GM19324 (cell line): ENCODE data around the gene GRIN2A.

Experiments used
- ATAC-seq: cut with Tn5 transposase; IDR thresholded peaks from one replicate; pipeline ENCODE4 v1.9.1; 2021; ENCODE audit warnings: mild to moderate bottlenecking, moderate library complexity; ENCODE audit not compliant: unreplicated experiment, low FRiP score

The GRIN2A gene

DNA sequence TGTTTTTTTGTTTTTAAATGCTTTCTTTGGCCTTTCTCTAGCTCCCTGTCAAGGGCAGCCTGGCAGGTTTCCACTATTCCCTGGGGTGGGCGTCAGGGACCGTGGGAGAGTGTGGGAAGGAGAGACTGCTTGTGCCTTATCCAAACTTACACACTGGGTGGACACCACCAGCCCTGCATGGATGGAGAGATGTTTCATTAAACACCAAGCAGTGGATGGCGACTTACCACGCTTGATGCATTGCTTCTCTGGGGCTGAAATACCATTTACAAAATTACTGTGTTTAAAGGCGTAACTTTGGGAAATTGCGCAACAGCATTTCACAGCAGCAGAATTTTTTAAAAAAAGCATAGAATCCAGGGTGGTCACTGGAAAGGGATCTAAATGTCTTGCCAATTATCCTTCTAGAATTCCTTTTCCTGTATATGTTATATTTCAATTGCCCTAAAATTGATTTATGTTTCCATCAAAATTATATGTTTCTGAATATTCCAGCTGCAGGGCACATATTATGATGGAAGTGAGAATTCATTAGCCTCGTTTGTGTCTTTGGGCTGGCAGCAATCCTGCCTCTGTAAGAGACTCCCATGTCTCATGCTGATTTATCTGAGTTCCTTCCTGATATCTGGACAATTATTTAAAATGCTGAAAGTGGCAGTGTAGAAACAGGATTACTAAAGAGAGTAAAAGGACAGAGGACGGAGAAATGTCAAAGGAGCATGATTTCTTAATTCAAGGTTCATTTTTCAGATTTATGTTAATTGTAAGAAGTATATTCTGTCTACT, 247.3 kb downstream of the GRIN2A start:
- ATAC-seq: no peak

DNA sequence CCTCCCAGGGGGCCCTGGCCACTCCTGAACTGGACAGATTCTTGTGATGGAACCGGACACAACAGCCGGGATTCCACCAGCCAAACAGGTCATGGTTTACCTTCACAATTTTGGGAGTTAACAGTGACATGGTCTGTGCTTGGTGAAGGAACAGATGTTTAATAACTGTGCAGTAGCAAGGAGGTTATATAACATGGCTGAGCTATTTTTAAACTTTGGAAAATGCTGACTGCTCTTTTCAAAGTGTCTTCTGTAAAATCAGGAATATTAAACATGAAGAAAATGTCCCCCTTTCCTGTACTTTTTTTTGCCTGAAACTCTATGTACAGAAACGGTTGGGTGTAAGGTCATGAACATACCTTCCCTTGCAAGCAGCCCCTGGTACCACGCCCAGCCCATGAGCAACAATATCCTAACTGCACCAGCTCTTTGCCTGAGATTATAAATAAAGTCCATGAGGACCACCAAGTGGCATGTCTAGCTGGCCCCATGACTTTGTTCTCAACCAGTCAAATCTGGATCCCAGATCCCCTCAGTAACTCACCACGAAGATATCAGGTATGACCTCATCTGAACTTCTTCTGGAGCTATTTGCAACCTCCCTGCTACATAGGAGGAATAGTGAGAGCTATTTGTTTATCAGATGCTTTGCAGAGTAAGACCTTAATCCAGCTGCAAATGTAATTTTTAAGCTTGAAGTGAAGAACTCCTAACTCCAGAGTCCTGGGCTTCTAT, 249.1 kb downstream of the GRIN2A start:
- no peak for ATAC-seq

DNA sequence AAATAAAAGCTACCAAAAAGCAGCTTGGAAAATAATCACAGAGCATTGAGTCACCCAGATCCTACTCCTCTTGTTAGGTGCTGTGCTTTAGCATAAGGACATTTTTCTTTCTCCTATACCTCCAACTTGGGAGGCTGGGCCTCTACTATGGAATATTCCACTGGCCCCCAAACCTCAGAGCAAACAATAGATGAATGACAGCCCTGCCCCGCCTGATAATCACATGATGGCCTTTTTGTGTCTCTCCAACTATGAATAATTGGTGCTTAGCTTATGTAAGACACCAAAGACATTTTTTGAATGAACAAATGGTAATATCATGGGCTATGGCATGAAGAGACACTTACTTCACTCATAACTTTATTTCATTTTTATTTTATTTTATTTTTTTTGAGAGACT, 250.2 kb downstream of the GRIN2A start:
- ATAC-seq: no peak

DNA sequence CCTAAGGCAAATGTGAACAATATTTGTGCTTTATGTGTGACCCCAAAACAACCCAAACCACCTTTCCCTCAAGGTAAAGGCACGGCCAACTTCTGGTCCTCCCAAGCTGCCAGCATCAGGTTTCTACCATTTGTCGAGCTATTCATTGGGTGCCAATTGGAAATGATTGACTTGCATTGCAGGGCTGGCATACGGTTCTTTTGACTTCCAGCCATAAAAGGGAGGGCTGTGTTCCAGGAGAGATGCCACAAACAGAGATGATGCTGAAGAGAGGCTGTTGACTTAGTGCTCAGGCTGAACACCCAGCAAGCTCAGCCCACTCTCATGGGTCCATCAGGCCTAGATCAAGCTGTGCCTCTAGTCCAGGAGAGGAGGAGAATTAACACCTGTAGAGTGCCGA, 252.4 kb downstream of the GRIN2A start:
- ATAC-seq: no peak

DNA sequence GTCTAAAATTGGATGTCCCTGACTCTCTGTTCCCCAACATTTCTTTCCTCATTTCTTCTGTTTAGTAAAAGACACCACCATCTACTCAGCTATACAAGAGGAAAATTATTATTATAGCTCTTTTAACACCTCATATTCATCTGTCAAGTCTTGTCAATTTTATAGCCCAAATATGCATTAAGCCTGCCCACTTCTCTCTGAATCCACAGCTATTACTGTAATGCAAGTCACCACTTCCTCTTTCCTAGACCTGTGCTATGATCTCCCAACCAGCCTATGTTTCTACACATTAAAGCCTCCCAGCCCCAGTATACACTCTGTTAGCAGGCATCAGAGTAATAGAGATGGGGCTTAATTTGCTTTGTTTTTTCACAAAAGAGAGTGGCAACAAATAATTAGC, 252.9 kb downstream of the GRIN2A start:
- ATAC-seq: peak; percentile 53

DNA sequence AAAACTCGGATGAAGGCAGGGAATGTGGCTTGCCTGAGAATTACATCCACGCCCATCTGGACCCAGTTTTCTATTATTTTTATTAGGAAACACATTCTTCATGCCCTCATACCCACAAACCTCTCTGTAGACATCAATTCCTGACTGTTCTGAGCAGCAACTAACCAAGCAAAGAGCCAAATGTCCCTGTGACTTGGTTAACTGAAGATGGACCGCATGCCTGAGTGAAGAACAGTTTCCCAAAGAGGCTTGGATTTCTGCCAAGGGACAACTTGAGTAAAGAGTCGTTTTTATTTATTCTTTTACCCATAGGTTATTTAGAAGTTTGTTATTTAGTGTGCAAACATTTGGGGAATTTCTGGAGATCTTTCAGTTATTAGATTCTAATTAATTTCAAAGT, 259.8 kb downstream of the GRIN2A start:
- no peak for ATAC-seq

DNA sequence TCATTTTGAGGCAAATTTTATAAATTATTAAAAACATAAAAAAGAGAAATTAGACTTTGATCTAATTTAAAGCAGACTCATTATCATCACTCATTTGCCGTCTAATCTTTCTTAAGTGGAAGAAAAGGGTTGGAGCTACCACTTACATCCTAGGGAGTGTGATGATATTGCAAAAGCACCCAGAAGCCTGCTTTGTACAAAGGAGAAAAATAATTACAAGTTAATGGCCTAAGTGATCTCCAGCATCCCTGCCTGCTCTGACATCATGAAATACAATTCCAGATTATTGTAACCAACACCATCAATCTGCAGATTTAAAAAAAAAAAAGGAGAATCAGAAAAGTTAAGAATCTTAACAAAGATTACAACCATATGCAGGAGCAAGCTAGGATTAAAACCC, 260.2 kb downstream of the GRIN2A start:
- no peak for ATAC-seq

DNA sequence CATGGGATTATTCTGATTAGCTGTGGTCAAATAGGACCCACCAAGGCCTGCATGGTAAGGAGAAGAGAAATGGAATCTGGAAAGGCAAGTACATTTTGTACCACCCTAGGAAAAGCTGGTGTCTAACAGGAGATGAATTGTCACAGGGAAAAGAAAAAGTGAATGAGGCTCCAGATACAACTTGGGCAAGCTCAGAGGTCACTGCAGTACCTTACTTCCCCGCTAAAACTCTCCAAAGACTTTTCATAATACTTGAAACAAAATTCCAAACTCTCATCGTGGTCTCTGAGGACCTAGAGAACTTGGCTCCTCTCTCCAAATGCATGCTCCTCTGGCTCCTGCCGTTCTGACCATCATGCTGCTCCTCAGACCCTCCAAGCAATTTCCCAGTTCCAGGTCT, 262.8 kb downstream of the GRIN2A start:
- no peak for ATAC-seq

DNA sequence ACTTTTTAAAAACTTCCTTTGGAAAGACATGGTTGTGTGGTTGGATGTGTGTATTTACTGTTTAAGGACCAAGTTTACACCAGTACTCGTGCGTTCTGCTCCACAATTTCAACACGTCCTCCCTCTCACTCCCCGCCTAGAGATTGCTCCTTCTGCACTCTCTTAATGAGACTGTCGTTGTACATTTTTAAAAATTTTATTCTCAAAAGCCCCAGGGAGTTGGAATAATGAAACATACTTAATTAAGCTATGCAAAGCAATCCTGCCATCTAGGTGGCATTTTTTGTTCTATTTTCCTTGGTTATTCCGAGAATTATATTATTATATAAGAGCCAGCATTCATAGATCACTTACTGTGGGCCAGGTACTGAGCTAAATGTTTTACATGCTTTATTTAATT, 264.5 kb downstream of the GRIN2A start:
- no peak for ATAC-seq

DNA sequence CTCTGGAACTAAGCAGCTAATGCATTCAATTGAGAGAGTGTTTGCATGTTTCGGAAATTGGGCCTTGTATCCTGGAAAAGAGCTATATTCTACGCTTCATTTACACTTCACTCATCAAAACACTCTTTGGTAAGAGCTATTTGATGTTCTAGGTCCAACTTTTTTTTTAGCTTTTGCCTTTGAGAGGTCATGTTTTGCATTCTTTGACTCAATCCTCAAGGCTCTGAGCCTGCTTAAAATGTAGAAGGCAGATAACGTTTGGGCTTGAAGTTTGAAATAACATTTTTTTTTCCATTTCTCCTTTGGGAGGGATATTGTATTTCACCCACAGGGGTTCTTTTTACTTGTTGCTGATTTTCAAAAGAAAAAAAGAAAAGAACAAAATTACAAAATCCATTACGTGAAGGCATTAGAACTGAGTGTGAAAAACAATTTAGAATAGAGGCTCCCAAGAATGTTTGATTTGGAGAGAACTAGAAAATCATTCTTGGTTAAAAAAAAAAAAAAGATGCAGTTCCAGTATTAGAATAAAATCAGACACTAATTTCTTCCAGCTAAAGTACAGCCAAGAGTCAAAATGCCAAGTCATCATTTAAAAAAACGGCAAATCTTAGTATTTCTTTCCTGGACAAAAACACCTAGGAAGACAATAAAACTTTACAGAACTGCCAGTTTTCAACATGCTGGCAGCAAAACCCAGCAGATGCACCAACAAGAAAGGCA, 268.5 kb downstream of the GRIN2A start:
- ATAC-seq: no peak

DNA sequence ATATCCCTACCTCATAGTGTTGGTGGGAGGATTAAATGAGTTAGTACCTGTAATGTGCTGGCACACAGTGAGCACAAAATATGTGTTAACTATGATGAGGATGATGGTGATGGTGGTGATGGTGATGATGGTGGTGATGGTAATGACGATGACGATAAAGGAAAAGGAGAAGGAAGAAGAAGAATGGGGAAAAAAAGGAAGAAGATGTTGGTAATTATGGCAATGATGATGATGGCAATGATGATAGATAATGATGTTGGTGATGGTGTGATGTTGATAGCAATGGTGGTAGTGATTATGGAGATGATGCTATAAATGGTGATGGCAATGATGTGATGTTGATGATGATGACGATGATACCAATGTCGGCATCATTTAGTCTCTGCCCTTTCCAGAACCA, 270.2 kb downstream of the GRIN2A start:
- no peak for ATAC-seq

DNA sequence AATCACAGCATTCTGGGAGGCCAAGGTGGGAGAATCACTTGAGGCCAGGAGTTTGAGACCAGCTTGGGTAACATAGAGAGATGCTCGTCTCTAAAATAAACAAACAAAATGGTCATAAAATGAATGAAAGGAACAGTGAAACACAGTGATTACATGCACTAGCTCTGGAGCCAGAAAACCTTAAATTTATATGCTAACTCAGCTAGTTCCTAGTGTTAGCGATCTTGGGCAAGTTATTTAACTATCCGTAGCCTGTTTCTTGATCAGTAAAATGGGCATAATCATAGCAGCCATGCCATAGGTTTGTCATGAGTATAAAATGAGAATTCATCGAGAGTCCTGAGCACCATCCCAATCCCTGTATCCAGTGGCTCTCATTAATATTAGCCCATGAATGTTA, 271.0 kb downstream of the GRIN2A start:
- ATAC-seq: no peak

DNA sequence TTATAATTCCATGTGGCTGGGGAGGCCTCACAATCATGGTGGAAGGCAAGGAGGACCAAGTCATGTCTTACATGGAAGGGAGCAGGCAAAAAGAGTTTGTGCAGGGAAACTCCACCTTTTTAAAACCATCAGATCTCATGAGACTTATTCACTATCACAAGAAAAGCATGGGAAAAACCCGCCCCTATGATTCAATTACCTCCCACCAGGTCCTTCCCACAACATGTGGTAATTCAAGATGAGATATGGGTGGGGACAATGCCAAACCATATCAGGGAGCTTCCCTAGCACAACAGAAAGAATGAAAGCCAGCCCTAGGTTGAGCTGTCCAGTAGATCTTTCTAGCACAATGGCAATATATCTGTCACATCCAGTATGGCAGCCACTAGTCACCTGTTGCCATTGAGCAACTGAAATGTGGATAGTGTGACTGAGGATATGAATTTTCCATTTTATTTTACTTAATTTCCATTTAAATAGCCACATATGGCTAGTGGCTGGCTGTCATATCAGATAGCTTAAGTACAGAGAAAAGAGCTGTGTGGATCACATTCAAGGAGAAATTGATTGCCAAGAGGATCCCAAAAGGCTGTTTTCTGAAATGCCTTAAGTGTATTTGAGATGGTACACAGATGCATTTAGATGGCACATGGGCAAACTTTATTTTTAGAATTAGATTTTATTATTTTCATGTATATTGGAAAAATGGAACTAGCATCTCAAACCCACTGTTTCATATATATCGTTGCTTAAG, 273.0 kb downstream of the GRIN2A start:
- no peak for ATAC-seq

DNA sequence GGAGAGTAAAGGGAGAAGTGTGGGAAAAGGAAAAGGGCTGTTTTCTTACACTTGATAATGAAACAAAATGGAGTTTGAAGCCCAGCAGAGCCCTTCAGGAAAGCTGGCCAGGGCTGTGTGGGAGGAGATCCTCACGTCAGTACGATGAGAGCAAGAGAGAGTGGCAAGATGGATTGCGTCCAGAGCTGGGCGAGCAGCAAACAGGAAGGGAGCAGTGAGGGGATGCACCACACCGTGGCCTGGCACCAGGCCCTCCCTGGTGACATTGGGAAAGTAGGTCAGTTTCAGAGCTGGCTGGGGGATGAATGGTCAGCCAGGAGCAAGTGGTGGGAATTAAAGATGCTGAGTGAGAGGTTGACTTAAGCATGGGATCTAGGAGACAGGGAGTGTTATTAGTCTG, 273.6 kb downstream of the GRIN2A start:
- ATAC-seq: no peak

DNA sequence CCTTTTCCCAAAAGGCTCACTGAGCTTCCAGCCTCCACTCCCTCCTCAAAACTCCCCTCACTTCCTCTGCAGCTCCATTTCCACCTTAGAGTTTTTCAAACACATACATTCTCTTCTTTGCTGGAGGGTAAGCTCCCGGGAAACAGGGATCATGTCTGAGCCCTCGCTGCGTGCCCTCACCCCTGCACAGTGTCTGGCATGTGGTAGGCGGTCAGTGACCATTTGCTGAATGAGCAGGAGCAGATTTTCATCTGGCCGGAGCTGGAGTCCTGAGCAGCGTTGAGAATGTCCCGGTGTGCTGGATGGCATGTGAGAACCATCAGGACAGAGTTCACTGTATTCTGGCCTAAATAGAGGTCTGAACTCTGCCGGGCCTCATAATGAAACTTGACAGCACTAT, 274.5 kb downstream of the GRIN2A start:
- no peak for ATAC-seq

DNA sequence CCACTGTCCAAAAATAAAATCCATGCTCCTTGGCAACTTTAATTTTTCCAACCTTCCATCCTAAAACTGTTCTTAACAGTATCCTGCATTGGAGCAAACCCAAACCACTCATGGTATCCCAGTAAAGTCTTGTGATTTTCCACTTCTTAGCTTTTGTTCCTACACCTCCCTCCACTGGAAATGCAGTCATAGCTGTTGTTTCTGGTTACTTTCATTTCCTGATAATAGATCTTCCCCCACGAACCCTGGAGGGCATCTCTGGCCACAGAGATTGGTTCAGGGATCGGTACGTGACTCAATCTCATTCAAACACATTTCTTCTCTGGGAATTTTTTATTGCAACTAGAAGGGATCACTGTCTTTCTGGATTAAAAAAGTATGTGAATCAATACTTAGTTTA, 276.0 kb downstream of the GRIN2A start:
- ATAC-seq: no peak

DNA sequence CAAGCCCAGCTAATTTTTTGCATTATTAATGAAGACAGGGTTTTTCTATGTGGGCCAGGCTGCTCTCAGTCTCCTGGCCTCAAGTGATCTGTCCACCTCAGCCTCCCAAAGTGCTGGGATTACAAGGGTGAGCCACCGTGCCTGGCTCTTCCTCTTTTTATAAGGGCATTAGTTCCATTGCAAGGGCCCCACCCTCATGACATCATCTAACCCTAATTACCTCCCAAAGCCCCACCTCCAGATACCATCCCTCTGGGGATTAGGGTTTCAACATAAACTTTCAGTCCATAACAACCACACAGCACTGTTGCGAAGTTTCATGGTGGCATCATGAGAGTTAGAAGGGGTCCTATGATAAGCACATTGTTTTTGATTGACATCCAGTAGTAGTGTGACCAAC, 277.7 kb downstream of the GRIN2A start:
- ATAC-seq: no peak

DNA sequence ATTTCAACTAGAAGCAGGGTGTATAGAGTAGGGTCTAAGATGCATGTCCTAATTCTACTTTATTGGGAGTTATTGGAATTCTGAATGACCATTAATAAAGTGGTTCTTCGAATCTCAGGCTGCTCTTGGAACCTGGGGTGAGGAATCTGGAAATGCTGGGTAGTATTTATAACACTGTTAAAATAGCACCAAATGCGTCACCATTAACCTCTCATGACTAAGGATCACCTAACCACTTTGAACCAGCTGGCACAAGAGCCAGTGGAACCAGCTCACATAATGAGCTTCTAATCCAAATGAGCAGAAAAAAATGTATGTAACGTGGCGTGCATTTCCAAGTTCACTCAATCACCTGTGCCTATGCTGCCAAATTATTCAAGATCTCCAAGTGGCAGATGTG, 281.7 kb downstream of the GRIN2A start:
- no peak for ATAC-seq

DNA sequence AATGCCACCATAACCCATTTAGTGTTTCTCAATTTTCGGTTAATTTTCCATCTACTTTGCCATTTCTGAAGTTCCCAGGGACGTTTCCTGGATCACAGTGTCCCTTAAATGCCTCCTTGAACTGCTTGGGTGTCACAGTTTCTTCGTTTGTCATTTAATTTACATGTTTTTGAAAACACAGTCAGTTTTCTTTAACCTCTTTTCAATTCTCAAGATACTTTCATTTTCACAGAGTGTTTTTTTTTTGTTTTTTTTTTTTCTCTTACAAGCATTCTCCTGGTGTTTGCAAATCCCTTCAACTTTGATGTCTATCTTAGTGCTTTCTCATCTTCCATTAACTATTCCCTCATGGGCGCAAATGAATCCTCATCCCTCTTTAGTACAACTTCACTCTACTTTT, 283.7 kb downstream of the GRIN2A start:
- ATAC-seq: peak; percentile 38

DNA sequence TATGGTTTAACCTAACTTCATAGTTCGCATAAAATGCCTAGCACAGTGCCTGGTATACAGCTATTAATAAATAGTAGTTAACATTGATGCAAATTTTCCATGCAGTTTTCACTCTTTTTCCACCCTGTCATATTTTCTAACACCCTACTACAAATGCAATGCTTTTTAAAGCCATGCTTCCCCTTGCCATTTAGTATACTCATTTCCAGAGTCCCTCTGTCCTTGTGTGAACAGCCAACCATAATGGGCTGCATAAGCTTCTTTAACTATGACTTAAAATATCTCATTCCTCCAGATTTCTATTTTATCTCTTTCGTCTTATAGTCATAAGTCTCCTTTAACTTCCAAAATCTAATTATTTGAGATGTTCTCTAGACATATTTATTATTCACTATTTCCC, 284.1 kb downstream of the GRIN2A start:
- no peak for ATAC-seq

DNA sequence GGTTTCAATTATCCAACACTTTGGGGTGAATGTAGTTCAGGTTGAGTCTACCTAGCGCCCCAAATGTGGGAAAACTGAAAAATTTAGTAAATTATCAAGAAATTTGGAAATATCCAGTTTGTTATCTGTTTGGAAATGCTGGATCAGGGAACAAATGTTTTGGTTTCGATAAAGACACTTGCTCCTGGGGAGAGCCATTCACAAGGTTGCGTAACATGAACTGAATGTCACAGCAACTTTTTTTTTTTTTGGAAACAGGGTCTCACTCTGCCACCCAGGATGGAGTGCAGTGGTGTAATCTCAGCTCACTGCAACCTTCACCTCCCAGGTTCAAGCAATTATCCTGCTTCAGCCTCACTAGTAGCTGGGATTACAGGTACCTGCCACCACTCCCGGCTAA, 286.4 kb downstream of the GRIN2A start:
- ATAC-seq: no peak
